WI38 (cell line): ENCODE measurements around the gene NAV3.
"Not testable (repeated sequence)": the region's sequence is repeated elsewhere in the genome, so short reads cannot be mapped to it uniquely, and the experiment has no call there.

Experiments used
- H3K4me3 ChIP-seq: 2 replicates; pipeline ENCODE4 v1.5.1; 2011; ENCODE audit warnings: low read depth, mild to moderate bottlenecking, control low read depth, low read length
- TF ChIP-seq, protein P1 (sequence below): IDR thresholded peaks from 2 replicates; pipeline ENCODE4 v1.5.1; 2012; ENCODE audit warnings: low read depth, mild to moderate bottlenecking, control low read depth, low read length

NAV3 gene

DNA sequence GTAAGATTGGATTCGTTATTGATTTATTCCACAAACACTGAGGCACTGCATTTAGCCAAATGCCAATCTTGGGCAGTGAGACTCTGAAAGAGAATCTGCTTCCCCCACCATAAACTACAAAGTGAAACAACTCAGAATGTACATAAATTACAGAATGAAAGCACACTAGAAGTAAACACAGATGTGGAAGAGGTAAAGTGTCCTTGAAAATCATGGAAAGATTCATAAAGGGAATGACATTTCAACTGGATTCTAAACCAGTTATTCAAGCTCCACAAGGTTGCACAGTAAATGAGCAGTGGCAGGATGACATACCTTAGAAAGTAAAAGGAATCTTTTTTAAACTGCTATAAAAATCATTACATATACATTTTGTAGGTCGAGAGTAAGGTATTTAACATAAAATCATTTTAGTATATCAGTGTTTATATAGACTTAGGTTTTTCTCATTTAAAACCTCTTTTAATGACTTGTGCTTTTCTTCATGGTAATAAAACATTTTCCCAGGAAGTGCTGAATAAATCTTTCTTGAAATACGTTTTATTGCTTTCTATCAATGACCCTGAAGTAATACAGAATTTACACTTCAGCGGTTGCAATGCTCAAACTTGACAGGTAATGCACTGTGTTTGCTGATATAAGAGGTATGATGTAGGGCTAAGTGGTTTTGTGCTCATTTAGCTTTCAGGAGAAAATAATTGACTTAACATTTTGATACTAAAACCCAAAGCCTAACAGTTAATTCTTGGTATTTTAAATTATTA, 270.6 kb downstream of the NAV3 start:
- H3K4me3 ChIP-seq, result no peak overlapping the region
- TF ChIP-seq, protein P1, sequence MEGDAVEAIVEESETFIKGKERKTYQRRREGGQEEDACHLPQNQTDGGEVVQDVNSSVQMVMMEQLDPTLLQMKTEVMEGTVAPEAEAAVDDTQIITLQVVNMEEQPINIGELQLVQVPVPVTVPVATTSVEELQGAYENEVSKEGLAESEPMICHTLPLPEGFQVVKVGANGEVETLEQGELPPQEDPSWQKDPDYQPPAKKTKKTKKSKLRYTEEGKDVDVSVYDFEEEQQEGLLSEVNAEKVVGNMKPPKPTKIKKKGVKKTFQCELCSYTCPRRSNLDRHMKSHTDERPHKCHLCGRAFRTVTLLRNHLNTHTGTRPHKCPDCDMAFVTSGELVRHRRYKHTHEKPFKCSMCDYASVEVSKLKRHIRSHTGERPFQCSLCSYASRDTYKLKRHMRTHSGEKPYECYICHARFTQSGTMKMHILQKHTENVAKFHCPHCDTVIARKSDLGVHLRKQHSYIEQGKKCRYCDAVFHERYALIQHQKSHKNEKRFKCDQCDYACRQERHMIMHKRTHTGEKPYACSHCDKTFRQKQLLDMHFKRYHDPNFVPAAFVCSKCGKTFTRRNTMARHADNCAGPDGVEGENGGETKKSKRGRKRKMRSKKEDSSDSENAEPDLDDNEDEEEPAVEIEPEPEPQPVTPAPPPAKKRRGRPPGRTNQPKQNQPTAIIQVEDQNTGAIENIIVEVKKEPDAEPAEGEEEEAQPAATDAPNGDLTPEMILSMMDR, result no peak

DNA sequence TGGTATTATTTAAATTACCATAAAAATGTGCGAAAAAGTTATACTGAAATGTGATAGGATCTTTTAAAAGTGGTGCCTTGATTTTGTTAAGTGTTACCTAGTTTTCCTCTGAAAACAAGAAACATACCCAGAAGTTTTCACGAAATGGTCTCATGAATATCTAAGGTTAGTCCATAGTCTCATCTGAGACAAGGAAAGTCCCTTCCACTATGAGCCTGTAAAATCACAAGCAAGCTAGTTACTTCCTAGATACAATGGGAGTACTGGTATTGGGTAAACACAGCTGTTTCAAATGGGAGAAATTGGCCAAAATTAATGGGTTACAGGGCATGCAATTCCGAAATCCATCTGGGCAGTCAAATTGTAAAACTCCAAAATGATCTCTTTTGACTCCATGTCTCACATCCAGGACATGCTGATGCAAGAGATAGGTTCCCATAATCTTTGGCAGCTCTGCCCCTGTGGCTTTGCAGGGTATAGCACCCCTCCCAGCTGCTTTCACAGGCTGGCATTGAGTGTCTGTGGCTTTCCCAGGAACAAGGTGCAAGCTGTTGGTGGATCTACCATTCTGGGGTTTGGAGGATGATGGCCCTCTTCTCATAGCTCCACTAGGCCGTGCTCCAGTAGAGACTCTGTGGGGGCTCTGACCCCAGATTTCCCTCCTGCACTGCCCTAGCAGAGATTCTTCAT, 271.4 kb downstream of the NAV3 start:
- H3K4me3 ChIP-seq, result no peak overlapping the region
- TF ChIP-seq, protein P1, result no peak

DNA sequence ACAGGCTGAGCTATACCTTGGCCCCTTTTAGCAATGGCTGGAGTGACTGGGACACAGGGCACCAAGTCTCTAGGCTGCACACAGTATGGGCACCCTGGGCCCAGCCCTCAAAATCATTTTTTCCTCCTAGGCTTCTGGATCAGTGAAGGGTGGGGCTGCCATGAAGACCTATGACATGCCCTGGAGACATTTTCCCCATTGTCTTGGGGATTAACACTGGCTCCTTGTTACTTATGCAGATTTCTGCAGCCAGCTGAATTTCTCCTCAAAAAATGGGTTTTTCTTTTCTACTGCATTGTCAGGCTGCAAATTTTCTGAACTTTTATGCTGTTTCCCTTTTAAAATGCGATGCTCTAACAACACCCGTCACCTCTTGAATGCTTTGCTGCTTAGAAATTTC, 272.1 kb downstream of the NAV3 start:
- not testable (repeated sequence) for H3K4me3 ChIP-seq

DNA sequence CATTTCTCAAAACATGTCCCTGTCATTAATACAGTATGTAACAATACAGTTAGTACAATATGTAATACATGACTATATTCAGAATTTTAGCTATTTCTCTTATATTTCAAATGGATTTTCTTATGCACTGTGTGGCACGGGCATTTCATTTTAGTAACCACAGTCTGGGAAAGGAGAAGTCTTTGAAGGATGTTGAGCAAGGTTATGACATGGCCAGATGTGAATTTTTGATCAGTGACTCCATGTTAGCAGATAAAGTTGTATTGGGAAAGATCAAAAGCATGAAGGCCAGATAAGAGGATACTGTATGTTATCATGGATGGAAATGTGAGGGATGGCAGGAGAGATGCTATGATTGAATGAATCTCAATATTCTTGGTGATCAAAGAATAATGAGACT, 285.2 kb downstream of the NAV3 start:
- TF ChIP-seq, protein P1, result no peak
- H3K4me3 ChIP-seq, result no peak overlapping the region

DNA sequence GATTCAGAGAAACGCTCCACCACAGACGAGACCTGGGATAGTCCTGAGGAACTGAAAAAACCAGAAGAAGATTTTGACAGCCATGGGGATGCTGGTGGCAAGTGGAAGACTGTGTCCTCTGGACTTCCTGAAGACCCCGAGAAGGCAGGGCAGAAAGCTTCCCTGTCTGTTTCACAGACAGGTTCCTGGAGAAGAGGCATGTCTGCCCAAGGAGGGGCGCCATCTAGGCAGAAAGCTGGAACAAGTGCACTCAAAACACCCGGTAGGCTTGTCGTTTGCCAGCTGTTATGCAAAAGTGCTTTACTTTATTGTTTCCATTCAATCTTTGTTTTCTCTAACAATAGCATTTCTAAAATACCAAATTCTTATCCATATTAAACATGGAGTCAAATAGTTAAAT, 287.3 kb downstream of the NAV3 start:
- H3K4me3 ChIP-seq, result no peak overlapping the region
- TF ChIP-seq, protein P1, result no peak

DNA sequence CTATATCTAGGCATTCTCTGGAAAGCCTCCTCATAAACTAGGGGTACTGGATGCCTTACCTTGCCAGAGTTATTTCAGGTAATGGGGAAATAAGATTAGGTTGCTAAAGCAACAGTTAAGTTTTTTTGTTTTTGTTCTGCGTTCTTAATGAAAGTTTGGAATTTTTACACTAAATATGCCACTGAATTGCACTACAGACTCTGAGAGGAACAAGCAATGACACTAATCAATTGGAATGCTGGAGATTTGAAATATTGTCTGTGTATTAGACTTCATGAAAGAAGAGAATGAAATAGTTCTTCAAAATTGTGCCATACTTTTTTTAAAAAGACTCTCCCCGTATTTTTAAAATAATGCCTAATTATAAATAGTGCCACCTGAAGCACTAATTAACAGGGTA, 287.8 kb downstream of the NAV3 start:
- H3K4me3 ChIP-seq, result no peak overlapping the region
- TF ChIP-seq, protein P1, result no peak

DNA sequence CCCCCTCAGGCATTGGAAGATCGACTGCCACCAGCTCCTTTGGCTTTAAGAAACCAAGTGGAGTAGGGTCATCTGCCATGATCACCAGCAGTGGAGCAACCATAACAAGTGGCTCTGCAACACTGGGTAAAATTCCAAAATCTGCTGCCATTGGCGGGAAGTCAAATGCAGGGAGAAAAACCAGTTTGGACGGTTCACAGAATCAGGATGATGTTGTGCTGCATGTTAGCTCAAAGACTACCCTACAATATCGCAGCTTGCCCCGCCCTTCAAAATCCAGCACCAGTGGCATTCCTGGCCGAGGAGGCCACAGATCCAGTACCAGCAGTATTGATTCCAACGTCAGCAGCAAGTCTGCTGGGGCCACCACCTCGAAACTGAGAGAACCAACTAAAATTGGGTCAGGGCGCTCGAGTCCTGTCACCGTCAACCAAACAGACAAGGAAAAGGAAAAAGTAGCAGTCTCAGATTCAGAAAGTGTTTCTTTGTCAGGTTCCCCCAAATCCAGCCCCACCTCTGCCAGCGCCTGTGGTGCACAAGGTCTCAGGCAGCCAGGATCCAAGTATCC, 288.7 kb downstream of the NAV3 start:
- TF ChIP-seq, protein P1, result no peak
- no peak overlapping the region for H3K4me3 ChIP-seq
